Fibroblast of lung (primary cell): Measurements from ENCODE around the gene HDAC4. TPM values are rescaled to one million over a fixed set of nuclear protein-coding genes. Genes with fewer than 3 reads are reported as not detected.

Experiments
- DNase-seq, 2 donors: peaks; one replicate each; pipeline versions ENCODE4 v3.0.0 to v3.0.0-alpha.2; 2010; ENCODE audit warnings: low read depth in 2 of 2
- H2AFZ ChIP-seq: 2 replicates; pipeline ENCODE4 v1.5.1; 2012; ENCODE audit warnings: low read length, control low read depth, inconsistent platforms
- H3K27ac ChIP-seq: 2 replicates; pipeline ENCODE4 v1.5.1; 2011; ENCODE audit warnings: low read length, control low read depth; ENCODE audit not compliant: insufficient read depth
- H3K27me3 ChIP-seq: 2 replicates; pipeline ENCODE4 v1.5.1; 2011; ENCODE audit warnings: mild to moderate bottlenecking, low read length; ENCODE audit not compliant: control insufficient read depth, insufficient read depth
- H3K36me3 ChIP-seq: 2 replicates; pipeline ENCODE4 v1.5.1; 2011; ENCODE audit warnings: low read length; ENCODE audit not compliant: control insufficient read depth, insufficient read depth
- H3K4me1 ChIP-seq: 2 replicates; pipeline ENCODE4 v1.5.1; 2011; ENCODE audit warnings: low read length; ENCODE audit not compliant: control insufficient read depth, insufficient read depth; ENCODE audit errors: extremely low read depth
- H3K4me2 ChIP-seq: 2 replicates; pipeline ENCODE4 v1.5.1; 2011; ENCODE audit warnings: low read length, control low read depth; ENCODE audit not compliant: insufficient read depth; ENCODE audit errors: extremely low read depth
- H3K4me3 ChIP-seq, 4 experiments: fragments of 200-600 bp in 1 of 4; sonication (generic) in 1 of 4; replicated peaks in 1 of 4; 2 replicates each; pipeline ENCODE4 v1.5.1; 2011 to 2016; ENCODE audit warnings: low read length in 4 of 4, low read depth in 3 of 4, mild to moderate bottlenecking in 3 of 4, control low read depth in 2 of 4, inconsistent platforms in 1 of 4, mixed read lengths in 1 of 4; ENCODE audit not compliant: insufficient read depth in 1 of 4; ENCODE audit errors: control extremely low read depth in 1 of 4
- H3K79me2 ChIP-seq: 2 replicates; pipeline ENCODE4 v1.5.1; 2012; ENCODE audit warnings: mild to moderate bottlenecking, low read length, inconsistent platforms; ENCODE audit not compliant: control insufficient read depth, insufficient read depth
- H3K9ac ChIP-seq: 2 replicates; pipeline ENCODE4 v1.5.1; 2011; ENCODE audit warnings: mild to moderate bottlenecking, low read length, control low read depth; ENCODE audit not compliant: insufficient read depth
- H3K9me3 ChIP-seq: 2 replicates; pipeline ENCODE4 v1.5.1; 2012; ENCODE audit warnings: low read depth, low read length; ENCODE audit not compliant: control insufficient read depth, insufficient read depth
- H4K20me1 ChIP-seq: 2 replicates; pipeline ENCODE4 v1.5.1; 2011; ENCODE audit warnings: low read length; ENCODE audit not compliant: control insufficient read depth, insufficient read depth; ENCODE audit errors: extremely low read depth
- CTCF ChIP-seq, 2 donors: IDR thresholded peaks in 1 of 2; conservative IDR thresholded peaks in 1 of 2; 1 replicate in 1 of 2; 2 replicates in 1 of 2; pipeline ENCODE4 v1.5.1; 2011 to 2012; ENCODE audit warnings: low read length in 2 of 2, control low read depth in 1 of 2, inconsistent platforms in 1 of 2, low read depth in 1 of 2, mild to moderate bottlenecking in 1 of 2
- EZH2 ChIP-seq: IDR thresholded peaks from 2 replicates; pipeline ENCODE4 v1.5.1; 2012; ENCODE audit warnings: low read length, control low read depth, mild to moderate bottlenecking; ENCODE audit errors: missing control alignments
- polyA plus RNA-seq, 2 donors: library from polyadenylated mRNA; depleted of rRNA in 1 of 2; stranded (reverse) in 1 of 2; unstranded in 1 of 2; fragments of >200 nt; gene quantifications; 2 replicates each; pipeline ENCODE4 v1.2.1, GENCODE V29; 2011 to 2012; ENCODE audit warnings: missing spikeins in 1 of 2
- total RNA-seq: library from RNA; depleted of rRNA; stranded (reverse); fragments of >200 nt; gene quantifications from 2 replicates; pipeline ENCODE4 v1.2.1, GENCODE V29; 2014

The HDAC4 gene
- total and polyA plus RNA-seq, 2 donors (not counting 1 experiment from before 2014, with no cell fraction given): 7.4 to 19.8 TPM

- H3K9me3 ChIP-seq: no peaks in the 10 kb centered on the region
- no peak overlapping the region for H2AFZ ChIP-seq
- H3K27ac ChIP-seq: no peak overlapping the region
- no peaks in the 10 kb centered on the region for H3K4me1 ChIP-seq
- no peak for DNase-seq
- no peak overlapping the region for H3K9ac ChIP-seq
- H3K36me3 ChIP-seq: no peaks in the 10 kb centered on the region
- H3K79me2 ChIP-seq: no peaks in the 10 kb centered on the region
- H3K27me3 ChIP-seq: no peaks in the 10 kb centered on the region
- TF ChIP-seq EZH2: no peak
- no peak for TF ChIP-seq CTCF (conservative IDR thresholded peaks at IDR 0.05 in 1 of 2, IDR thresholded peaks at IDR 0.05 in 1 of 2; ENCODE audit: low read depth in 1 of 2, low read length in 2 of 2)
- H3K4me2 ChIP-seq: no peak overlapping the region
- H3K4me3 ChIP-seq: no peak overlapping the region
- H4K20me1 ChIP-seq: no peaks in the 10 kb centered on the region
These were observed 12.2 kb upstream of the HDAC4 start for GRCh38 chr2:239412905-239413603.

GRCh38 chr2:239411549-239412319 lies 10.9 kb upstream of the HDAC4 start:
- DNase-seq: no peak
- no peaks in the 10 kb centered on the region for H3K27me3 ChIP-seq
- H3K9ac ChIP-seq: no peak overlapping the region
- H3K36me3 ChIP-seq: no peaks in the 10 kb centered on the region
- no peak overlapping the region for H2AFZ ChIP-seq
- no peaks in the 10 kb centered on the region for H3K79me2 ChIP-seq
- no peaks in the 10 kb centered on the region for H4K20me1 ChIP-seq
- H3K4me3 ChIP-seq: no peak overlapping the region
- H3K4me1 ChIP-seq: no peaks in the 10 kb centered on the region
- TF ChIP-seq CTCF (conservative IDR thresholded peaks at IDR 0.05 in 1 of 2, IDR thresholded peaks at IDR 0.05 in 1 of 2; ENCODE audit: low read depth in 1 of 2, low read length in 2 of 2) (no peak), EZH2 (no peak)
- H3K4me2 ChIP-seq: no peak overlapping the region
- H3K27ac ChIP-seq: no peak overlapping the region
- H3K9me3 ChIP-seq: no peaks in the 10 kb centered on the region

GRCh38 chr2:239411117-239411516 lies 10.3 kb upstream of the HDAC4 start:
- no peak overlapping the region for H3K9ac ChIP-seq
- no peak overlapping the region for H3K4me3 ChIP-seq
- H4K20me1 ChIP-seq: no peaks in the 10 kb centered on the region
- H3K36me3 ChIP-seq: no peaks in the 10 kb centered on the region
- H3K4me2 ChIP-seq: no peak overlapping the region
- no peak for DNase-seq
- H3K4me1 ChIP-seq: no peaks in the 10 kb centered on the region
- H3K27me3 ChIP-seq: no peaks in the 10 kb centered on the region
- H3K9me3 ChIP-seq: no peaks in the 10 kb centered on the region
- no peak overlapping the region for H2AFZ ChIP-seq
- no peaks in the 10 kb centered on the region for H3K79me2 ChIP-seq
- no peak for TF ChIP-seq EZH2
- TF ChIP-seq CTCF (conservative IDR thresholded peaks at IDR 0.05 in 1 of 2, IDR thresholded peaks at IDR 0.05 in 1 of 2; ENCODE audit: low read depth in 1 of 2, low read length in 2 of 2): no peak
- H3K27ac ChIP-seq: no peak overlapping the region
